Measurements from ENCODE around the gene COL26A1.
A peak's percentile ranks its signal among the peaks of the same experiment; 100 is the strongest.

The COL26A1 gene

DNA sequence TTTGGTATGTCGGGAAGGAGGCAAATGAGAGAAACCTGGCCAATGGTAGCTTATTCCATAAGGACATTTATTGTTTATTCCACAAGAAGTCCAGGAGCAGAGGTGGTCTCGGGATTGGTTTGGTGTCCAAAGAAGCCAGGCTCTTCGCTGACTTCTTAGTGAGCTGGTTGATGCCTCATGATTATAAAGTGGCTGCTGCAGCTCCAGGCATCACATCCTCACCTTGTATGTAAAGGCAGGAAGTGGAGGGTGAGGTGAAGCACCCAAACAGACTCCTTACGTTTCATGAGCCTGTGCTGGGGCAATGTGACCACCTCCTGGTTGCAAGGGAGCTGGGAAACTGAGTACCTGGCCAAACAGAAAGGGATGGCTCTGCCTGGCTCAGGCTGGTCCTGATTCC is 174.0 kb downstream of the COL26A1 start:
- no peak for DNase-seq

DNA sequence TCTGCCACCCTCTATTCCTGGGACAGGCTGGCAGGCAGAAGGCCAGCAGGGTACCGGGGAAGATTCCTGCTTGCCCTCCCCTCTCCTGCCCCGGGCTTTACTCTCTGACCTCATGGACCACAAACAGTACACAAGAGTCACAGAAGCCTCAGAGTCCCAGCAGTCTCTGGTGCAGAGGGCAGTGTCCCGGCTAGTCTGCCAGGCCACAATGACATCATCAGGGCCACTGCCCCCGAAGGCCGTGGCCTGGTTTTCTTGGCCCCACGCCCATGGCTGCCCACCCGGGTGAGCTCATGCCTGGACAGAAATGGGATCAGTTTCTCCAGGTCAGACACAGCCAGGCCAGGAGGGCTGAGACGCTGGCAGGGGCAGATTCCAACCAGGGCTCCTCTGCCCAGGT is 174.5 kb downstream of the COL26A1 start:
- DNase-seq = no peak

- no peak for DNase-seq
Measured at GRCh38 chr7:101537935-101538595, 175.4 kb downstream of the COL26A1 start.

GRCh38 chr7:101538596-101539459 is 176.2 kb downstream of the COL26A1 start:
- peak; percentile 10 for DNase-seq

DNA sequence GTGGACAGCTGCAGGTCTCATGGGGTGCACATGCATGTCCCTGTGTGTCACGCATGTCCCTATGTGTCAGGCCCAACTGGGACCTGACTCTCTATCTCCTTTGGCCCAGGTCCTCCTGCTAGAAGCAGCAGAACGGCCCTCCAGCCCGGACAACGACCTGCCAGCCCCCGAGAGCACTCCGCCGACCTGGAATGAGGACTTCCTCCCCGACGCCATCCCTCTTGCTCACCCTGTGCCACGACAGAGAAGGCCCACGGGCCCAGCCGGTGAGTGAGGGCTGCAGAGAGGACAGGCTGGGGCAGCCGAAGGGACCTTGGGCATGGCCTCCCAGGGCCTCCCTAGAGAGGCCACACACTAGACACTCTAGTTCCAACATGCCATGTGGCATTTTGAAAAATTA is 177.1 kb downstream of the COL26A1 start:
- DNase-seq = no peak

- DNase-seq = peak; percentile 49
Measured at GRCh38 chr7:101542527-101543241, 180.0 kb downstream of the COL26A1 start.

- DNase-seq = no peak
Measured at GRCh38 chr7:101543242-101543766, 180.6 kb downstream of the COL26A1 start.

DNA sequence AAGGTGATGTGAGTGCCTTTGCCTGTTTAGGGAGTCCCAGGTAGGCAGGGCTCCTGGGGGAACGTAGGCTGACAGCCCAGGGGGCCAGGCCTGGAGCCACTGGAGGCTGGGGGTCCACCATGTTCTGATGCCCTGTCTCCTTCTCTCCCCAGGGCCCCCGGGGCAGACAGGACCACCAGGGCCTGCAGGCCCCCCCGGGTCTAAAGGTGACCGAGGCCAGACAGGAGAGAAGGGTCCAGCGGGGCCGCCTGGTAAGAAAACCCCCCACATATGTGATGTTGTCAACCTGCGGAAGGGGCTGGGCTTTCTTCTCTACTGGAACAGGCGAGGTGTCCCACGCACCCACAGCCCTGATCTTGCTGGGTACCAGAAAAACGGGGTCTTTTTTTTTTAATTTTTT is 181.2 kb downstream of the COL26A1 start:
- no peak for DNase-seq

DNA sequence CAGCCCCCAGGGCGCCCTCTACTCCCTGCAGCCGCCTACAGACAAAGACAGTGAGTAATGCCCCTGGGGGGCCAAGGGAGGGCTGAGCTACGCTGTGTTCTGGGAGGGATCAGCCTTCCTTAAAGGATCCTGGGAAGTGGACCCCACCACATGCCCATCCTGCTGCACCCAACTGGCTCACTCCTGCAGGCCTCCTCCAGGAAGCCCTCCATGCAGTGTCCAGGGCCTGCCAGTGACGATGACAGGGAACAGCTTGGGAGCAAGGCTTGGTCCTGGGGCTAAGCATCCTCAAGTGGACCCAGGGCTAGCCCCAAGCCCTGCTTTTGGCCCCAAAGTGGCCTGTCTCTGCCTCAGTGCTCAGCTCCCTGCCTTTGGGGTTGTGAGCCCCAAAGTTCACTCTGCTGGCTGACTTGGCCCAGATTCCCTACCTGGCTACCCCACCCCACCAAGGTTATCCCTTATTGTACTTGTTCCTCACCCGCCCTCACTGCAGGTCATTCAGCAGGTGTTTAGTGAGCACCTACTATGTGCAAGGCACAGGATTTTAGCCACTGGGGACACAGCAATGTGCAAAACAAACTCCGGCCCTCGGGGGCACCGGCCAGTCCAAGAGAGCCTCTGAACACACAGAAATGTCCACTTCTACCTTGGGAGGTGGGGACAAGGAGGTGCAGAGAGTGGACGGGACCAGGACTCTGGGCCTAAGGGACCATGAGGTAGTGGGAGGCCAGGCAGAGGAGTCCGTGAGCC is 182.9 kb downstream of the COL26A1 start:
- DNase-seq = no peak

DNA sequence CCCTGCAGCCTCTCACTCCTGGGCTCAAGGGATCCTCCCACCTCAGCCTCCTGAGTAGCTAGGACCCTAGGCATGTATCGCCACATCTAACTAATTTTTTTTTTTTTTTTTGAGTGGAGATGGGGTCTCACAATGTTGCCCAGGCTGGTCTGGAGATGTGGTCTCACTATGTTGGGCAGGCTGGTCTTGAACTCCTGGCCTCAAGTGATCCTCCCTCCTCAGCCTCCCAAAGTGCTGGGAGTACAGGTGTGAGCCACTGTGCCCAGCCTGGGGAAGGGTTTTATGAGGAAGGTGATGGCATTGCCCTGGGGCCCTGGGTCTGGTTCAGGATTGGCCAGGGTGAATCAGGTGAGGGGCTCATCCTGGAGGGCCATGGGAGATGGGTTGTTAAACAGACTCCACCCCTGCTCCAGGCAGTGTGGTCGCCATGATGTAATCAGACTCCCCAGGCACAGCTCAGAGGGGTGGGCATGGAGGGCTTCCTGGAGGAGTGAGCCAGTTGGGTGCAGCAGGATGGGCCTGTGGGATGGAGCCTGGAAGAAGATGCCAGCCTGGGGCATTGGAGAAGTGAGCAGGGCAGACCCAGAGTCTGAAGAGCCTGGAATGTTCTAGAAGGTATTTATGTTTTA is 183.7 kb downstream of the COL26A1 start:
- DNase-seq = no peak

GRCh38 chr7:101547022-101547915 is 184.6 kb downstream of the COL26A1 start:
- no peak for DNase-seq

DNA sequence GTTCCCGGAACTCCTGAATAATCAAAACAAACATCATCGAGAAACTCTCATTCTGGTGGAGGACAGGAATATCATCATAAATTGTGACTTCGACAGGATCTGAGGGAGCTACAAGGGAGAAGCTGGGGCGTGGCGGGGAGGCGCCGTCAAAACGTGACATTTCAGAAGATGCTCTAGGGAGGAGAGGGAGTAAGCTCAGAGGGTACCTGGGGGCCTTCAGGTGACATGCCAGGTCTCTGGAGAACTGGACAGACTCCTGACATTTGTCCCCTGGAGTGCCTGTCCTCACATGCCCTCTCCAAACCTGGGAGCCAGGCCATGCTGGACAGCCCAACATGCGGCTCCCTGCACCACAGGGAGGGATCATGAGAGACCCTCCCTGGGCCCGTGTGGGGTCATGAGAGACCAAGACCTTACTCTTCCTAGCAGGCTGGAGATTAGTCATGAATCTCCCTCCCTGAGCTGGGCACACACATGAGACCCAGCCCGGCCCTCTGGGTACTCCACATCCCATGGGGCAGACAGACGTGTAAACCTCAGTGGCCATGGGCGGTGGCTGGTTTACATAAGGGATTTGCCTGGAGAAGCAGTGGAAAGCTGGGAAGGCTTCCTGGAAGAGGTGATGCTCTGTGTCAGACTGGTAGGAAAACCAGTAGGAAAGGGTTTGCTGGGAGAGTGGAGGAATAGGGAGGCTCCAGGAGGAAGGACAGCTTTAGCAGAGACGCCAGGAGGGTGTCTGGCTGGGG is 185.4 kb downstream of the COL26A1 start:
- no peak for DNase-seq

DNA sequence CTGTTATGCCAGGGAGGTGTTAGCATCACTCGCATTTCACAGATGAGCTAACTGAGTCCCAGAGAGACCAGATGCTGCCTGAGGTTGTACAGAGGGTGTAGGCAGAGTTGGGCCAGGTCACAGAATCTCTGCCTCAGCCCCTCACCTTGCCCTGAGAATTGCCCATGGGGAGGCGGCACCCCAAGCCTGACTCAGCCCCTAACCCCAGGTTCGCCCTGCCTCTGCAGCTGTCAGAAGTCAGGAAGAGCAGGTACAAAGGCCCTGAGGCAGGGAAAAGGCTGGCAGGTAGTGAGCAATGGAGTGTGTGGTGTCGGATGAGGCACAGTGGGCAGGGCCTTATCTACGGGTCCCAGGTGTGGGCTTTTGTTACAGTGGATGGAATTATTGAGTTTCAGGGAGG is 187.1 kb downstream of the COL26A1 start:
- no peak for DNase-seq

- DNase-seq = no peak
Measured at GRCh38 chr7:101550641-101551541, 188.2 kb downstream of the COL26A1 start.

DNA sequence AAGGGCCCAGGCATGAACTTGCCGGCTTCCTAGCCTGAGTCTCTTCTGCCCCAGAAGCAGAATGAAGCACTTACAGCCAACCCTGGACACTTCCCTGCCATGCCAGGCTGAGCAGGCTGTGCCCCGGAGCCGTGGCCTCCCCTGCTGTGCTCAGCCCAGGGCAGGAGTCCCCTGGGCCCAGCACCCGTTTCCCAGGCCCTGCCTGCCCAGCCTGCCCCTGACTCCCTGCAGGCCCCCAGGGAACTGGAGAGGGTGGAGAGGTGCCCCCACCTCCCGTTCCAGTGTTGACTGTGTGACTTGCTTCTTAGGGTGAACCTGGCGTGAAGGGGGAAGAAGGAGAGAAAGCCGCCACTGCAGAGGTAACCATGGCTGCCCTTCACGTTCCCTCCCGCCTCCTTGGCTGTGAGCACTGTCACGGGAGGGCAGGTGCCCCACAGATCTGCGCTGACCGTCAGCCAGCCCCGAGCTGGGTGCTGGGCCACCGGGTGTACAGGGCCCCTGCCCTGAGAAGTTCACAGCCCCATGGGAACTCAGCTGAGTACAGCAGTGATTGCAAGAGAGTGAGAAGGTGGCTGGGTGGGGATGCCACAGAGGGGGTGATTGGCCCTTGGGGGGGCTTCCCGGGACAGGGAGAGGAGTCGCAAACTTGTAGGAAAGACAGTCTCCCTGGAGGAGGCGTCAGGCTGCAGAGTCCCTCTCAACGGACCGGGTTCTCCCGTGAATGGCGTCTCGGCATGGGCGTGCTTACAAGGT is 190.5 kb downstream of the COL26A1 start:
- no peak for DNase-seq

GRCh38 chr7:101553771-101554445 is 191.2 kb downstream of the COL26A1 start:
- DNase-seq = no peak

DNA sequence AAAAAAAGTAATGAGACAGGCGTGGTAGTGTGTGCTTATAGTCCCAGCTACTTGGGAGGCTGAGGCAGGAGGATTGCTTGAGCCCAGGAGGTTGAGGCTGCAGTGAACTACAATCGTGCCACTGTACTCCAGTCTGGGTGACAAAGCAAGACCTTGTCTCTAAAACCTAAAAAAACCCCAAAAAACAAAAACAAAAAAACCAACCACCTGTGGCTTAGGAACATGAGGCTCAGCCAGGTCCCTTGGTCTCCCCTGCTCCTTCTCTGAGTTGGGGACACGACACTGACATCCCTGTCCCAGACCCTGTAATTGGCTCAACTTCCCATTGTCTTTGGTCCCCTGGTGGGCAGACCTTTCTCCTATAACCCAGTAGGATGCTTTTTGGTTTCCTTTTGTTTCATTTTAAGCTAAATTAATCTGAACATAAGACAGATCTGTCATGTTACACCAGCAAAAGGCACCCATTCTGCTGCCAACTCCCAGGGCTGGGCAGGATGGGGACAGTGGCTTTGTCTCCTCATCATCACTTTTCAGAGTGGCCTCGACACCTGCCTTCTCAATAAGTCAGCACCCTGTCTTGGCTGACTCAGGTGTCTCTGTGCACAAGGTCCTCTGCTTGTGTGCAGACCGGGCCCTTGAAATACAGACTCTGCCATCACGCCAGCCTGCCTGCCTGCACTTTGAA is 192.1 kb downstream of the COL26A1 start:
- DNase-seq = no peak

All from NCI-H2227 treated with DMSO at 0.1 percent for 48 hours (cell line).